GM12873 (cell line): ENCODE results near the gene SLC12A4.

Experiments
- TF ChIP-seq, protein P1 (sequence below): IDR thresholded peaks from 2 replicates; pipeline ENCODE4 v1.5.1; 2012; ENCODE audit warnings: low read depth, mild to moderate bottlenecking, moderate library complexity, low read length, control low read depth; ENCODE audit not compliant: insufficient read depth; ENCODE audit errors: missing control alignments

SLC12A4 gene

DNA sequence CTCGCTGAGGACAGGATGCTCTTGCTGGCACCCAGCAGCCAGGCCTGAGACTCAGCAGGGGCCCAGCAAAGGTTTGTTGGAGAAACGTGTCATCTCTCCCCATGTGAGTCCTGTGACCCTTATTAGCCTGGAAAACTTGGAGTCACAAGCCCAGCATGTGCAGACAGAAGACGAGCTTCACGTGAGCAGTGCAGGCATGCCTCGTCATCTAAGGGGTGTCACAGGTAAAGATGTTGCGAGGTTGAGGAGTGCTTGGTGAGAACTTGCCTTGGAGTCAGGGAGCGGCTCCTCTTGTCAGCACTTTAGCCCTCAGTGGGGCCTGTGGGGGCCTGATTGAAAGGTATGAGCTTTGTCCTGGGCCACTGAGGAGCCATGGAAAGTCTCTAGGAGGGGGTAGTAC lies 34.6 kb downstream of the SLC12A4 start:
- TF ChIP-seq, protein P1, sequence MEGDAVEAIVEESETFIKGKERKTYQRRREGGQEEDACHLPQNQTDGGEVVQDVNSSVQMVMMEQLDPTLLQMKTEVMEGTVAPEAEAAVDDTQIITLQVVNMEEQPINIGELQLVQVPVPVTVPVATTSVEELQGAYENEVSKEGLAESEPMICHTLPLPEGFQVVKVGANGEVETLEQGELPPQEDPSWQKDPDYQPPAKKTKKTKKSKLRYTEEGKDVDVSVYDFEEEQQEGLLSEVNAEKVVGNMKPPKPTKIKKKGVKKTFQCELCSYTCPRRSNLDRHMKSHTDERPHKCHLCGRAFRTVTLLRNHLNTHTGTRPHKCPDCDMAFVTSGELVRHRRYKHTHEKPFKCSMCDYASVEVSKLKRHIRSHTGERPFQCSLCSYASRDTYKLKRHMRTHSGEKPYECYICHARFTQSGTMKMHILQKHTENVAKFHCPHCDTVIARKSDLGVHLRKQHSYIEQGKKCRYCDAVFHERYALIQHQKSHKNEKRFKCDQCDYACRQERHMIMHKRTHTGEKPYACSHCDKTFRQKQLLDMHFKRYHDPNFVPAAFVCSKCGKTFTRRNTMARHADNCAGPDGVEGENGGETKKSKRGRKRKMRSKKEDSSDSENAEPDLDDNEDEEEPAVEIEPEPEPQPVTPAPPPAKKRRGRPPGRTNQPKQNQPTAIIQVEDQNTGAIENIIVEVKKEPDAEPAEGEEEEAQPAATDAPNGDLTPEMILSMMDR, result no peak

DNA sequence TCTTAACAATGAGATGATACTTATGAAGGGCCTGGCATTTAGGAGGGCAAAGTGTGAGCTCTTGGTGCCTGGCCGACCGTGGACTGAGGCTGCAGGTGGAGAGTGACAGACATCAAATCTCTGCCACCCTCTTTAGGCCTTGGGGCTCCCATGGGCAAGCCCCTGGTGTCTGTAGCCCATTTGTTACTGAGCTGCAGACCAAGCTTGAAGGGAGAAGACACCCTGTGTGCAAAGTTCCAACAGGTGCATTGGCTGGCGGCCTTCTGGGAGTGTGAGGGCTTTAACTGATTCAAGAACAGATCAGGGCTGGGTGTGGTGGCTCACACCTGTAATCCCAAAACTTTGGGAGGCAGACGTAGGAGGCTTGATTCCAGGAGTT lies 36.0 kb downstream of the SLC12A4 start:
- TF ChIP-seq, protein P1, result no peak

DNA sequence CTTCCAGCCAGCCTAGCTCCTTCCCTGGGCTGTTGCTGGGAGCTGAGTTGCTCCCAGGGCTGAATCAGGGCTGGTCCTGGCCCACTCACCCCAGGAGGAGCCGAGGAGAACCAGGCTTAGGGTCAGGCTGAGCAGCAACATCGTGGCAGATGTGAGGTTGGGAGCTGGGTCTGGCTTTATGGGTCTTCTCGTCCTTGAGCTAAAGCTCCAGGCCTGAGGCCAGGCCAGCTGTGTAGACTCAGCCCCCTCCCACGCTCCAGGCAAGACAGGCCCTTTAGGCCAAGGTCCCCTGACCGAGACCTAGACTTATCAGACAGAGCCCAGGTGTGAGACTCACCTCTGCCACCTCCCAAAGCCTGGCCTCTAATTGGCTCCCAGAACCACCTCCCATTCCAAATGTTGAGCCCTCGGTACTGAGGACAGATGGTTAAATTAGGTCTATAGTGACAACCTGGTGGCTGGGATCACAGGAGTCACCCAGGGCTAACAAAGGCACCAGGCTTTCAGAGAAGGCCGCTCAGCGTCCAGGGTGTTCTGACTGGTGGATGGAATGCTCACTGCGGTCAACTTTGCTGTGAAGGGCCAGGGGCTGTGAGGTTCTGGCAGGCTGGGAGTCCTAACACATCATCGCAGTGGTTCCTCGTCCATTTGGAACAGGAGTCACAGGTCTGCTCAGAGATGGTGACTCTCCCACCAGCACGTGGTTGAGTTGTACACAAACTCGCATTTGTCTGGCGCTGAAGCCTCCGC lies 36.5 kb downstream of the SLC12A4 start, which contains the start of gene CTRL:
Gene CTRL (minus strand): TSS at position 151 of the 750 bp plus-strand sequence. CDS start 10 bp downstream, at position 141.
- TF ChIP-seq, protein P1, result no peak

DNA sequence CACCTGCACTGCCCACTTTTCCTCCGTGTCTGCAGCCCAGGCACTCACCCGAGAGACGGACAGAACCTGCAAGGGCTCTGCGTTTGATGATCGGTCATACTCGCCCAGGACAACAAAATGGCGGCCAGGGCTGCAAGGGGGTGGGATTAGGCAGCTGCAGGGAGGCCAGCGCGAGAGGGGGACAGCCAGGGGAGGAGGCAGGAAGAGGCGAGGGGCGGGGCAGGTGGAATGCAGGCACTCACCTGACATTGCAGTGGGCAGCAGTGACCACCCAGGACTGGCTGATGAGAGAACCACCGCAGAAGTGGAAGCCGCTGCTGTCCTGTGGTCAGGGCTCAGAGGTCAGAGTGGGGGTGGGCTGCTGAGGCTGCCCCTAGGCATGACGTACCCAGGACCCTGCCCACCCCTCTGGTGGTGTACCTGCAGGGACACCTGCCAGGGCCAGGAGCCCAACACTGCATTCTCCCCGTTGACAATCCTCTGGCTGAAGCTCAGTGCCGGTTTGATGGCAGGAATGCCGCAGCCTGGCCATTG lies 37.7 kb downstream of the SLC12A4 start:
- TF ChIP-seq, protein P1, result no peak

DNA sequence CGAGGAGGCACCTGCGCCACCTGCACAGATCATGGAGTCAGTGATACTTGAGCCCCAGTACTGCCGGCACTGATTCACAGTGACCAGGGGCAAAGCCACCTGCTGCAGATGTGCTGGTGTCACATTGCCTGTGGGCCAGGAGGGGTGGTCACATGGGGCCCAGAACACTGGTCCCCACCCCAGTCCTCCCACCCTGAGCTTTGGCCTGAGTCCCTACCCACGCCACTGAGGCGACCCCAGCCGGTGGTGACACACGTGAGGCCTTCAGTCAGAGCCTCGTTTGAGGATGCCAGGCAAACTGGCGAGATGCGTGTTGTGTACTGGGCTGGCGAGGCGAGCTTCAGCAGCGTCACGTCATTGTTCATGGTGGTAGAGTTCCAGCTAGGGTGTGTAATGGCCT lies 38.2 kb downstream of the SLC12A4 start:
- TF ChIP-seq, protein P1, result no peak

DNA sequence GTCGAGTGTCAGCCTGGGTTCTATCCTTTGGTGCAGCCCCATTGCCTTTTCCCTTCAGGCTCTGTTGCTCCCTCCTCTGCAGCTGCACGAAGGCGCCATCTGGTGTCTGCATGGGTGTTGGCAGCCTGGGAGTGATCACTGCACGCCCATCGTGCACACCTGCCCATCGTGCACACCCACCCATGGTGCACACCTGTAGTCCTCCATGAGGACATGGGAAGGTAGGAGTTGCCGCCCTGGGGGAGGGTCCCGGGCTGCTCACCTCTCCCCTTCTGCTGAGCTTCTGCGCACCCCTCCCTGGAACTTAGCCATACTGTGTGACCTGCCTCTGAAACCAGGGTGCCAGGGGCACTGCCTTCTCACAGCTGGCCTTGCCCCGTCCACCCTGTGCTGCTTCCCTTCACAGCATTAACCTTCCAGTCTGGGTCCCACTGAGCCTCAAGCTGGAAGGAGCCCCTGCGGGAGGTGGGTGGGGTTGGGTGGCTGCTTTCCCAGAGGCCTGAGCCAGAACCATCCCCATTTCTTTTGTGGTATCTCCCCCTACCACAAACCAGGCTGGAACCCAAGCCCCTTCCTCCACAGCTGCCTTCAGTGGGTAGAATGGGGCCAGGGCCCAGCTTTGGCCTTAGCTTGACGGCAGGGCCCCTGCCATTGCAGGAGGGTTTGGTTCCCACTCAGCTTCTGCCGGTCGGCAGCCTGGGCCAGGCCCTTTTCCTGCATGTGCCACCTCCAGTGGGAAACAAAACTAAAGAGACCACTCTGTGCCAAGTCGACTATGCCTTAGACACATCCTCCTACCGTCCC lies 39.7 kb downstream of the SLC12A4 start:
- TF ChIP-seq, protein P1, result peak; percentile 98

DNA sequence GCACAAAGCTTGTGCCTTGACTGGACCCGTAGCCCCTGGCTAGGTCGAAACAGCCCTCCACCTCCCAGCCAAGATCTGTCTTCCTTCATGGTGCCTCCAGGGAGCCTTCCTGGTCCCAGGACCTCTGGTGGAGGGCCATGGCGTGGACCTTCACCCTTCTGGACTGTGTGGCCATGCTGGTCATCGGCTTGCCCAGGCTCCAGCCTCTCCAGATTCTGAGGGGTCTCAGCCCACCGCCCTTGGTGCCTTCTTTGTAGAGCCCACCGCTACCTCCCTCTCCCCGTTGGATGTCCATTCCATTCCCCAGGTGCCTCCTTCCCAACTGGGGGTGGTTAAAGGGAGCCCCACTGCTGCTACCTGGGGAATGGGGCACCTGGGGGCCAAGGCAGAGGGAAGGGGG lies 40.3 kb downstream of the SLC12A4 start:
- TF ChIP-seq, protein P1, result no peak
